Measurements from ENCODE around the gene PARD3.

Gene PARD3

DNA sequence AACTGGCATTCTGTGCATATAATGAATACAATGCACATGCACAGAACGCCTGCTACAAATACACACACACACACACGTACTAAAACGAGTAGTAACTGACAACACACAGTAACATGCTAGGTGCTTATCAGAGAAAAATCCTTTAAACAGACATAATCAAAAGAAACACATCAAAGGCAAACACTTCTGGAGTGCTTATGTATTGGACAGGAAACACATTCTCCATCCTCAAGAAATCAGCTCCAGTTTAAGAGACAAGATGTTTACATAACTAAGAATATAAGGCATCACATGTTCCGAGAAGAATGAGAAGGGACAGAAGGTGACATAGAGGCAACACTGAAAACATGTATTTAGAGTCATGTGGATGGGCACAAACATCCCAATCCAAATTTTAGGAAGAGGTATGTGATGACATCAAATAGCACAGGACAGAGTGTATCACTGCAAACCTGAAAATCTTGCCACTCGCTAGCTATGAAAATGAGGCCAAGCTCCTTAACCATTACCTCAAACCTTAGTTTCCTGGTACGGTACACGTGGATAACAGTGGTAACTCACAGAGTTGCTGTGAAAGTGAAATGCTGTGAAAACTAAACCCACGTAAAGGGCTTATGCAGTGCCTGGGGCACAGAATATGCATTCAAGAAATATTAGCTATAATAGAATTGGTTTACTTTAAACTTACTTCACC lies 619.6 kb downstream of the PARD3 start:
- H3K36me3 ChIP-seq (ENCODE audit: control insufficient read depth, insufficient read depth, low read length) = no peaks in the 10 kb centered on the region
- no peak overlapping the region for H2AFZ ChIP-seq
- no peaks in the 10 kb centered on the region for H3K4me1 ChIP-seq
- no peak overlapping the region for H3K9ac ChIP-seq
- no peak overlapping the region for H3K4me3 ChIP-seq (ENCODE audit: low read depth, low read length)
- H3K4me2 ChIP-seq (ENCODE audit: low read length) = no peak overlapping the region
- no peak overlapping the region for H3K27ac ChIP-seq
- TF ChIP-seq CTCF (IDR thresholded peaks at IDR 0.05) = no peak
- no peaks in the 10 kb centered on the region for H3K79me2 ChIP-seq
- H3K27me3 ChIP-seq (ENCODE audit: control insufficient read depth, insufficient read depth, low read length) = no peaks in the 10 kb centered on the region
- no peaks in the 10 kb centered on the region for H3K9me3 ChIP-seq (ENCODE audit: control insufficient read depth, low read length)

- H3K9ac ChIP-seq = no peak overlapping the region
- no peak overlapping the region for H3K4me3 ChIP-seq (ENCODE audit: low read depth, low read length)
- H3K4me1 ChIP-seq = no peaks in the 10 kb centered on the region
- H2AFZ ChIP-seq = no peak overlapping the region
- TF ChIP-seq CTCF (IDR thresholded peaks at IDR 0.05) = no peak
- H3K36me3 ChIP-seq (ENCODE audit: control insufficient read depth, insufficient read depth, low read length) = no peaks in the 10 kb centered on the region
- no peaks in the 10 kb centered on the region for H3K79me2 ChIP-seq
- H3K4me2 ChIP-seq (ENCODE audit: low read length) = no peak overlapping the region
- no peak overlapping the region for H3K27ac ChIP-seq
- no peaks in the 10 kb centered on the region for H3K27me3 ChIP-seq (ENCODE audit: control insufficient read depth, insufficient read depth, low read length)
- no peaks in the 10 kb centered on the region for H3K9me3 ChIP-seq (ENCODE audit: control insufficient read depth, low read length)
These were observed 621.0 kb downstream of the PARD3 start for GRCh38 chr10:34193931-34194626.

DNA sequence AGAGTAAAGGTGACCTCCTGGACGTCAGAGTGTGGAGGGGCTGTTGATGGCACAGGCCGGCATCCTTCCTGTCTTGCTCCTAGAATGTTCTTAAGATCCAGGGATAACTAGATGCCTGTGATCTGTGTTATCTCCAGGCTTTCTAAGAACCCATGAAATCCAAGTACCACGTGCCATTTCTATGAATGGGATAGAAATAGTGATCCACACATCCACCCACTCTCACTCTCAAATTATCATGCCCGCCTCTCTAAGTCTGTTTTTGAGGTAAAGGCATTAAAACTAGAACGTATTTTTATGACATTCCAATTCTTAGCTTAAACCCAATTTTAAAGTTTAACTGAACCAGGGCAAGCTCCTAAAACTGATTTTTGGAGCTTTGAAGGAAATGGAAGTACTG lies 622.5 kb downstream of the PARD3 start:
- Histone ChIP-seq H3K4me3 (ENCODE audit: low read depth, low read length) (no peak overlapping the region), H3K27me3 (ENCODE audit: control insufficient read depth, insufficient read depth, low read length) (no peaks in the 10 kb centered on the region), H3K9me3 (ENCODE audit: control insufficient read depth, low read length) (no peaks in the 10 kb centered on the region), H3K79me2 (no peaks in the 10 kb centered on the region), H3K27ac (no peak overlapping the region), H2AFZ (no peak overlapping the region), H3K4me1 (no peaks in the 10 kb centered on the region), H3K36me3 (ENCODE audit: control insufficient read depth, insufficient read depth, low read length) (no peaks in the 10 kb centered on the region), H3K4me2 (ENCODE audit: low read length) (no peak overlapping the region), H3K9ac (no peak overlapping the region)
- no peak for TF ChIP-seq CTCF (IDR thresholded peaks at IDR 0.05)

GRCh38 chr10:34191406-34191805 lies 623.7 kb downstream of the PARD3 start:
- Histone ChIP-seq H3K9ac (no peak overlapping the region), H3K36me3 (ENCODE audit: control insufficient read depth, insufficient read depth, low read length) (no peaks in the 10 kb centered on the region), H3K4me1 (no peaks in the 10 kb centered on the region), H3K27me3 (ENCODE audit: control insufficient read depth, insufficient read depth, low read length) (no peaks in the 10 kb centered on the region), H3K9me3 (ENCODE audit: control insufficient read depth, low read length) (no peaks in the 10 kb centered on the region), H2AFZ (no peak overlapping the region), H3K4me2 (ENCODE audit: low read length) (no peak overlapping the region), H3K4me3 (ENCODE audit: low read depth, low read length) (no peak overlapping the region), H3K27ac (no peak overlapping the region), H3K79me2 (no peaks in the 10 kb centered on the region)
- no peak for TF ChIP-seq CTCF (IDR thresholded peaks at IDR 0.05)

- Histone ChIP-seq H3K9ac (no peak overlapping the region), H3K27ac (no peak overlapping the region), H3K27me3 (ENCODE audit: control insufficient read depth, insufficient read depth, low read length) (no peaks in the 10 kb centered on the region), H3K4me3 (ENCODE audit: low read depth, low read length) (no peak overlapping the region), H3K4me1 (no peaks in the 10 kb centered on the region), H3K36me3 (ENCODE audit: control insufficient read depth, insufficient read depth, low read length) (no peaks in the 10 kb centered on the region), H3K4me2 (ENCODE audit: low read length) (no peak overlapping the region), H3K79me2 (no peaks in the 10 kb centered on the region), H2AFZ (no peak overlapping the region), H3K9me3 (ENCODE audit: control insufficient read depth, low read length) (no peaks in the 10 kb centered on the region)
- TF ChIP-seq CTCF (IDR thresholded peaks at IDR 0.05) = no peak
These were observed 624.5 kb downstream of the PARD3 start for GRCh38 chr10:34190580-34190979.

Measured in parathyroid adenoma (tissue), 2 donors.